HL-60 (cell line): Measurements from ENCODE around the gene TP73.

Experiments
- DNase-seq, 2 experiments: peaks; one replicate each; pipeline ENCODE4 v3.0.0-alpha.2; 2010 to 2020; ENCODE audit warnings: low read depth in 1 of 2, low spot score in 1 of 2
- H3K27ac ChIP-seq: fragments of 250-450 bp; sonication (Bioruptor Pico); replicated peaks from 2 replicates; pipeline ENCODE4 v1.5.1; 2020; ENCODE audit warnings: mild to moderate bottlenecking, moderate library complexity
- H3K27me3 ChIP-seq: fragments of 250-450 bp; sonication (Bioruptor Pico); 2 replicates; pipeline ENCODE4 v1.5.1; 2021; ENCODE audit warnings: mild to moderate bottlenecking, moderate library complexity; ENCODE audit not compliant: insufficient read depth, poor library complexity, severe bottlenecking
- H3K4me3 ChIP-seq: replicated peaks from 2 replicates; pipeline ENCODE4 v1.5.1; 2011; ENCODE audit warnings: mild to moderate bottlenecking, control low read depth, low read length; ENCODE audit not compliant: insufficient read depth
- GABPA ChIP-seq: IDR thresholded peaks from 2 replicates; pipeline ENCODE4 v1.6.1; 2012; ENCODE audit warnings: low read depth
- POLR2AphosphoS5 ChIP-seq: IDR thresholded peaks from 2 replicates; pipeline ENCODE4 v1.6.1; 2012; ENCODE audit warnings: low read depth
- SPI1 ChIP-seq: IDR thresholded peaks from 2 replicates; pipeline ENCODE4 v1.6.1; 2012; ENCODE audit warnings: low read depth, mild to moderate bottlenecking, borderline replicate concordance
- TF ChIP-seq, protein P1 (sequence below): IDR thresholded peaks from 2 replicates; pipeline ENCODE4 v1.6.1; 2012; ENCODE audit warnings: low read depth; ENCODE audit not compliant: insufficient replicate concordance
- TF ChIP-seq, protein P2 (sequence below): IDR thresholded peaks from one replicate; pipeline ENCODE4 v1.5.1; 2011; ENCODE audit warnings: low read length, control low read depth, inconsistent platforms; ENCODE audit not compliant: insufficient read depth

Gene TP73

DNA sequence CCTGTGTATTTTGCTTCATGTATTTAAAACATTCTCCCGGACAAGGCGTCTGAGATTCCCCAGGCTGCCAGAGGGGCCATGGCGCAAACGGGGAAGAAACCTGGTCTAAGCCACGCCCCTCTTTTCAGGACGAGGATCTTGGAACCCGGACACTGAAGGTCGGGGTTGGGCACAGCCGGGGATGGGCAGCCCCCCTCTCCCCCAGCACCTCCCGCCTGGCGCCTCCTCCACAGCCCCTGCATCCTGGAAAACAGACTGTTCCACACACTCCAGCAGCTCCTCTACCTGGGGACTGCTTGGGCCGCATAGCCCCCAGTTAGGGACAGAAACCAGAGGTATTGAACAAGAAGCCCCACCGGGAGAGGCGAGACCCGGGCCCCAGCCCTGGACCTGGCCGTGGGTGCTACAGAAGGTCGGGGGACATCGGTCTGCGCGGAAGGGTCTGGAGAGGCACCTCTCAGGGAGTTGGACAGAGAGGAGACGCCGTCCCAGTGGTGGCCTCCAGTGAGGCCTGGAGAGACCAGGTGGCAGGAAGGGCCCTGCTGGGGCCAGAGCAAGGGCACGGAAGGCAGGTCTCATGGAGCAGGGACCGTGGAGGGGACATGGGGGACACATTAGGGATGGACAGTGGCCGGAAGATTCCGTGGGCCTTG is 5.4 kb downstream of the TP73 start:
- Histone ChIP-seq H3K4me3 (no peak overlapping the region), H3K27me3 (peaks cover 40% of the 10 kb centered on the region), H3K27ac (no peak overlapping the region)
- no peak for DNase-seq
- TF ChIP-seq SPI1 (no peak), GABPA (no peak), POLR2AphosphoS5 (no peak)
- TF ChIP-seq, protein P1, sequence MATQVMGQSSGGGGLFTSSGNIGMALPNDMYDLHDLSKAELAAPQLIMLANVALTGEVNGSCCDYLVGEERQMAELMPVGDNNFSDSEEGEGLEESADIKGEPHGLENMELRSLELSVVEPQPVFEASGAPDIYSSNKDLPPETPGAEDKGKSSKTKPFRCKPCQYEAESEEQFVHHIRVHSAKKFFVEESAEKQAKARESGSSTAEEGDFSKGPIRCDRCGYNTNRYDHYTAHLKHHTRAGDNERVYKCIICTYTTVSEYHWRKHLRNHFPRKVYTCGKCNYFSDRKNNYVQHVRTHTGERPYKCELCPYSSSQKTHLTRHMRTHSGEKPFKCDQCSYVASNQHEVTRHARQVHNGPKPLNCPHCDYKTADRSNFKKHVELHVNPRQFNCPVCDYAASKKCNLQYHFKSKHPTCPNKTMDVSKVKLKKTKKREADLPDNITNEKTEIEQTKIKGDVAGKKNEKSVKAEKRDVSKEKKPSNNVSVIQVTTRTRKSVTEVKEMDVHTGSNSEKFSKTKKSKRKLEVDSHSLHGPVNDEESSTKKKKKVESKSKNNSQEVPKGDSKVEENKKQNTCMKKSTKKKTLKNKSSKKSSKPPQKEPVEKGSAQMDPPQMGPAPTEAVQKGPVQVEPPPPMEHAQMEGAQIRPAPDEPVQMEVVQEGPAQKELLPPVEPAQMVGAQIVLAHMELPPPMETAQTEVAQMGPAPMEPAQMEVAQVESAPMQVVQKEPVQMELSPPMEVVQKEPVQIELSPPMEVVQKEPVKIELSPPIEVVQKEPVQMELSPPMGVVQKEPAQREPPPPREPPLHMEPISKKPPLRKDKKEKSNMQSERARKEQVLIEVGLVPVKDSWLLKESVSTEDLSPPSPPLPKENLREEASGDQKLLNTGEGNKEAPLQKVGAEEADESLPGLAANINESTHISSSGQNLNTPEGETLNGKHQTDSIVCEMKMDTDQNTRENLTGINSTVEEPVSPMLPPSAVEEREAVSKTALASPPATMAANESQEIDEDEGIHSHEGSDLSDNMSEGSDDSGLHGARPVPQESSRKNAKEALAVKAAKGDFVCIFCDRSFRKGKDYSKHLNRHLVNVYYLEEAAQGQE: no peak
- TF ChIP-seq, protein P2, sequence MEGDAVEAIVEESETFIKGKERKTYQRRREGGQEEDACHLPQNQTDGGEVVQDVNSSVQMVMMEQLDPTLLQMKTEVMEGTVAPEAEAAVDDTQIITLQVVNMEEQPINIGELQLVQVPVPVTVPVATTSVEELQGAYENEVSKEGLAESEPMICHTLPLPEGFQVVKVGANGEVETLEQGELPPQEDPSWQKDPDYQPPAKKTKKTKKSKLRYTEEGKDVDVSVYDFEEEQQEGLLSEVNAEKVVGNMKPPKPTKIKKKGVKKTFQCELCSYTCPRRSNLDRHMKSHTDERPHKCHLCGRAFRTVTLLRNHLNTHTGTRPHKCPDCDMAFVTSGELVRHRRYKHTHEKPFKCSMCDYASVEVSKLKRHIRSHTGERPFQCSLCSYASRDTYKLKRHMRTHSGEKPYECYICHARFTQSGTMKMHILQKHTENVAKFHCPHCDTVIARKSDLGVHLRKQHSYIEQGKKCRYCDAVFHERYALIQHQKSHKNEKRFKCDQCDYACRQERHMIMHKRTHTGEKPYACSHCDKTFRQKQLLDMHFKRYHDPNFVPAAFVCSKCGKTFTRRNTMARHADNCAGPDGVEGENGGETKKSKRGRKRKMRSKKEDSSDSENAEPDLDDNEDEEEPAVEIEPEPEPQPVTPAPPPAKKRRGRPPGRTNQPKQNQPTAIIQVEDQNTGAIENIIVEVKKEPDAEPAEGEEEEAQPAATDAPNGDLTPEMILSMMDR: no peak

DNA sequence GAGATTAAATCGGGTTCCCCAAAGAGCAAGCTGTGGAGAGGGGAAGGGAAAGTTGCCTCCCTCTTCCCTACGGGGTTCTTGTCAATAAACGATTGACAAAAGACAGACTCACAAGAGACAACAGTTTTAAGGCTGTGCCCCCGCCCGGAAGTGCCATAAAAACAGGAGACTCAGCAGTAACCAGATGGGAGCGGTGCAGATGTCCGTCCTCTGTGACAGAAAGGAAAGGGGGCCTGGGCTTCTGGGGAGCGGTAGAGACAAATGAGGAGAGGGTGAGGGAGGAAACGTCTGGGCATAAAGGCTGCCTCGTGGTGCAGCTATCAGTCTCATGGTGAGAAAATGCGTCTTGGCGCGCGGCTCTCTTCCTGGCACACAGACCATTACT is 5.9 kb downstream of the TP73 start:
- H3K4me3 ChIP-seq: no peak overlapping the region
- peaks cover 35% of the 10 kb centered on the region for H3K27me3 ChIP-seq
- no peak overlapping the region for H3K27ac ChIP-seq
- no peak for DNase-seq
- TF ChIP-seq, protein P1: no peak
- TF ChIP-seq GABPA (no peak), POLR2AphosphoS5 (no peak), SPI1 (no peak)
- TF ChIP-seq, protein P2: no peak

DNA sequence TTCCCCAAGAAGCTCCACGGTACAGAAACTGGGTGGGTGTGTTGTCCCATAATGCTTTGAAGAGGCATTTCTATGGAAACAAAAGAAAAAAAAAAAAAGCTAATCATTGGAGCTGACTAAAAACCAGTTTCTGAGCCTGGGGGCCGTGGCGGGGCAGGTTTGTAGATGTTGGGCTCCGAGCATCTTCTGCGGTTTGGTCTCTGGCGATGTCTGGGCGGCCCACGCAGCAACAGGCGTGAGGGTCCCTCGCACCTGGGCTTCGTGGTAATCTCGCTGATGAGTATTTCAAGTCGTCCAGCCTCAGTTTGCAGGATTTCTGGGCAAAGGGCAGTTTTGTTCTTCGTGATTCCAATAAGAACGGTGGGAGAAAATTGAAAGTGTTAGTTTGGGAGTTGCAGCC is 6.8 kb downstream of the TP73 start:
- TF ChIP-seq, protein P2: no peak
- TF ChIP-seq POLR2AphosphoS5 (no peak), GABPA (no peak), SPI1 (no peak)
- TF ChIP-seq, protein P1: no peak
- Histone ChIP-seq H3K4me3 (no peak overlapping the region), H3K27me3 (peaks cover 26% of the 10 kb centered on the region), H3K27ac (no peak overlapping the region)
- no peak for DNase-seq
